Measurements from ENCODE around the gene WDR54.

DNA sequence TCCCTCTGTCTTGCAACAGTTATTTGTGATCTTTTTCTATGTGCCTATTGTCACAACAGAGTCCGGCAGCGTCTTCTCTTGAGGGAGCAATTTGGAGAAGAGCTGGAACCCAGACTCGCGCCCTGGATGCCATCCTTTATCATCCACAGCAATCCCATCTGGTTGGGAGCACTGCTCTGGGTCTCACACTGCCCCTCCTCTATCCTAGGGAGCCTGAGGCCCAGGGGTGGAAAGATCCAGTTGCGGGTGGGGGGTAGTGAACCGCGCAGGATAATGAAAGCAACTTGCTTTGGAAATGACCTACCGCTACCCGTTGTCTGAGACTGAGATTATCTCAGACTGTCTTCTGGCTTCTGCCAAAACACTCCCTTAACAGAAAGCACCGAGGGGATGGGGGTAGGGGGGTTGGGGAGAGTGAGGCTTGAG is 37.4 kb downstream of the WDR54 start:
- TF ChIP-seq POLR2AphosphoS5 (IDR thresholded peaks at IDR 0.05) (no peak), POLR2A (IDR thresholded peaks at IDR 0.05; ENCODE audit: low read depth) (no peak)
- TF ChIP-seq, protein P1, sequence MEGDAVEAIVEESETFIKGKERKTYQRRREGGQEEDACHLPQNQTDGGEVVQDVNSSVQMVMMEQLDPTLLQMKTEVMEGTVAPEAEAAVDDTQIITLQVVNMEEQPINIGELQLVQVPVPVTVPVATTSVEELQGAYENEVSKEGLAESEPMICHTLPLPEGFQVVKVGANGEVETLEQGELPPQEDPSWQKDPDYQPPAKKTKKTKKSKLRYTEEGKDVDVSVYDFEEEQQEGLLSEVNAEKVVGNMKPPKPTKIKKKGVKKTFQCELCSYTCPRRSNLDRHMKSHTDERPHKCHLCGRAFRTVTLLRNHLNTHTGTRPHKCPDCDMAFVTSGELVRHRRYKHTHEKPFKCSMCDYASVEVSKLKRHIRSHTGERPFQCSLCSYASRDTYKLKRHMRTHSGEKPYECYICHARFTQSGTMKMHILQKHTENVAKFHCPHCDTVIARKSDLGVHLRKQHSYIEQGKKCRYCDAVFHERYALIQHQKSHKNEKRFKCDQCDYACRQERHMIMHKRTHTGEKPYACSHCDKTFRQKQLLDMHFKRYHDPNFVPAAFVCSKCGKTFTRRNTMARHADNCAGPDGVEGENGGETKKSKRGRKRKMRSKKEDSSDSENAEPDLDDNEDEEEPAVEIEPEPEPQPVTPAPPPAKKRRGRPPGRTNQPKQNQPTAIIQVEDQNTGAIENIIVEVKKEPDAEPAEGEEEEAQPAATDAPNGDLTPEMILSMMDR (IDR thresholded peaks at IDR 0.05), result no peak

All from esophagus muscularis mucosa (tissue), 3 donors.